GM10266 (cell line): ENCODE data around the gene ASIC4.

ENCODE experiments used
- DNase-seq: peaks from one replicate; pipeline ENCODE4 v3.0.0; 2012; ENCODE audit errors: extremely low spot score
- CTCF ChIP-seq: IDR thresholded peaks from 2 replicates; pipeline ENCODE4 v1.5.1; 2012; ENCODE audit warnings: mild to moderate bottlenecking, low read depth; ENCODE audit not compliant: control insufficient read depth, insufficient read depth; ENCODE audit errors: missing control alignments

The ASIC4 gene

GRCh38 chr2:219494952-219495530 is 19.2 kb upstream of the ASIC4 start:
- DNase-seq = no peak
- TF ChIP-seq CTCF = no peak

- peak; percentile 88 for DNase-seq
- TF ChIP-seq CTCF = peak; percentile 53
These were observed 18.7 kb upstream of the ASIC4 start for GRCh38 chr2:219495531-219496122.

- TF ChIP-seq CTCF = no peak
- DNase-seq = no peak
These were observed 17.9 kb upstream of the ASIC4 start for GRCh38 chr2:219496247-219496824.

- no peak for TF ChIP-seq CTCF
- DNase-seq = no peak
These were observed 17.3 kb upstream of the ASIC4 start for GRCh38 chr2:219496825-219497494.

- DNase-seq = peak; percentile 80
- no peak for TF ChIP-seq CTCF
These were observed 16.6 kb upstream of the ASIC4 start for GRCh38 chr2:219497495-219498279.

GRCh38 chr2:219498280-219499057 is 15.8 kb upstream of the ASIC4 start, which contains the start of gene GMPPA:
TSS of gene GMPPA (plus strand) at chr2:219498891. CDS start at chr2:219499976, 1,085 bp downstream.
- no peak for TF ChIP-seq CTCF
- DNase-seq = peak; percentile 98
